UCSD-AML1 (cell line): Measurements from ENCODE around the gene EIF2S2.
"Not testable (repeated sequence)": the region's sequence is repeated elsewhere in the genome, so short reads cannot be mapped to it uniquely, and the experiment has no call there.

Experiments used
- DNase-seq: peaks from one replicate; lab custom pipeline; 2025; ENCODE audit not compliant: unreplicated experiment; lab: John Stamatoyannopoulos, UW

Gene EIF2S2

GRCh38 chr20:34111702-34112599 lies at the start of gene EIF2S2:
EIF2S2 (minus strand) TSS chr20:34112243; CDS start chr20:34112110, 133 bp downstream.
- peak; percentile 99 for DNase-seq

DNA sequence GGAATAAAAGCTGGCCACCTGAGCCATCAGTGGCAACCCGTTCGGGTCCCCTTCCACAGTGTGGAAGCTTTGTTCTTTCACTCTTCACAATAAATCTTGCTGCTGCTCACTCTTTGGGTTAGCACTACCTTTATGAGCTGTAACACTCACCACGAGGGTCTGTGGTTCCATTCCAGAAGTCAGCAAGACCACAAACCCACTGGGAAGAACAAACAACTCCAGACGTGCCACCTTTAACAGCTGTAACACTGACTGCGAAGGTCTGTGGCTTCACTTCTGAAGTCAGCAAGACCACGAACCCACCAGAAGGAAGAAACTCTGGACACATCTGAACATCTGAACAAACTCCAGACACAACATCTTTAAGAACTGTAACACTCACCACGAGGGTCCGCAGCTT lies 45.7 kb upstream of the EIF2S2 start:
- not testable (repeated sequence) for DNase-seq

- DNase-seq = no peak
These were observed 43.8 kb upstream of the EIF2S2 start for GRCh38 chr20:34155836-34156235.

- not testable (repeated sequence) for DNase-seq
These were observed 41.1 kb upstream of the EIF2S2 start for GRCh38 chr20:34153169-34153568.

- not testable (repeated sequence) for DNase-seq
These were observed 40.0 kb upstream of the EIF2S2 start for GRCh38 chr20:34152073-34152472.

DNA sequence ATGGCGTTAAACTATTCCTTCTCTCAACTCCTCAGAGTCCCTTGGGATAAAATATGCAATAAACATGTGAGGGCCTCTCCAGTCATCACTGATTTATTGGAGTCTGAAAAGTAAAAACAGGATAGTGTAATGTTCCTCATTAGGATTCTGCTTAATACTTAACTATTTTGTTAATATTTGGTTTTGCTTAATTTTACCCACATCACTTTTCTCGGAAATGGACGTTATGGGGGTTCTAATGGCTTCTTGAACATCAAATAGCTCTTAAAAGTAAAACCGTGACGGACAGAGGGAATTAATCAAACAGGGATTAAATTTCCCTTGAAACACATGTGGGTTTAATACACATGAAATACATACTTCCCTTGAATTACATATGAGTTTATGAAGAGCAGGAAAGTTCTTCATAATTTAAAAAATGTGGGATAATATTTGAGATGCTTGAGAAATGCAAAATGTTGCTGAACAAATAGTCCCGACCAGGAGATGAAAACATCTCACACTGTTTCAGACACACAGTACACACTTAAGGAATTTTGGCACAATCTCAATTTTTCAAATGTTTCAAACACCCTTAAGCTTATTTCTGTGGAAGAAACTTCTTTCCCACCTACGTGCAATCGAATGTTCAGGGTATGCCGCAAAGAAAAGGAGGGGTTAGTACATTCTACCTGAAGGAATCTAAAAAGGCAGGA lies 38.4 kb upstream of the EIF2S2 start:
- no peak for DNase-seq

GRCh38 chr20:34145280-34145819 lies 33.3 kb upstream of the EIF2S2 start:
- DNase-seq = no peak

- DNase-seq = no peak
These were observed 31.9 kb upstream of the EIF2S2 start for GRCh38 chr20:34143951-34144350.

DNA sequence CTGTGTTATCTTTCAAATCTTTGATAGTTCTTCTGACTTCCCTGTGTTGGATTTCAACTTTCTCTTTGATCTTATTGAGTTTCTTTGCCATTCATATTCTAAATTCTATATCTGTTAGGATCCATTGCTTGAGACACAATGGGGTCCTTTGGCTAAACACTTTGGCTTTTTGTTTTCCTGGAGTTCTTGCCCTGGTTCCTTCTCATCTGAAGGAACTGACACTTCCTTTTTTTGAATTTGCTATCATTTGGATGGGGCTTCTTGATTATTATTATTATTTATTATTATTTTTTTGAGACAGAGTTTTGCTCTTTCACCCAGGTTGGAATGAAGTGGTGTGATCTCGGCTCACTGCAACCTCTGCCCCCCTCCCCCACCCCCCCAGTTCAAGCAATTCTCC lies 30.1 kb upstream of the EIF2S2 start:
- no peak for DNase-seq

GRCh38 chr20:34141293-34141692 lies 29.2 kb upstream of the EIF2S2 start:
- DNase-seq = no peak

- DNase-seq = not testable (repeated sequence)
These were observed 23.7 kb upstream of the EIF2S2 start for GRCh38 chr20:34135525-34136275.

- not testable (repeated sequence) for DNase-seq
These were observed 21.4 kb upstream of the EIF2S2 start for GRCh38 chr20:34133365-34133860.

DNA sequence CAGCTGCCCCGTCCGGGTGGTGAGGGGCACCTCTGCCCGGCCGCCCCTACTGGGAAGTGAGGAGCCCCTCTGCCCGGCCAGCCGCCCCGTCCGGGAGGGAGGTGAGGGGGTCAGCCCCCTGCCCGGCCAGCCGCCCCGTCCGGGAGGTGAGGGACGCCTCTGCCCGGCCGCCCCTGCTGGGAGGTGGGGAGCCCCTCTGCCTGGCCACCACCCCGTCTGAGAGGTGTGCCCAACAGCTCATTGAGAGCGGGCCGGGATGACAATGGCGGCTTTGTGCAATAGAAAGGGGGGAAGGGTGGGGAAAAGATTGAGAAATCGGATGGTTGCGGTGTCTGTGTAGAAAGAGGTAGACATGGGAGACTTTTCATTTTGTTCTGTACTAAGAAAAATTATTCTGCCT lies 20.9 kb upstream of the EIF2S2 start:
- not testable (repeated sequence) for DNase-seq

GRCh38 chr20:34132491-34132890 lies 20.4 kb upstream of the EIF2S2 start:
- DNase-seq = not testable (repeated sequence)

GRCh38 chr20:34131491-34131890 lies 19.4 kb upstream of the EIF2S2 start:
- no peak for DNase-seq

DNA sequence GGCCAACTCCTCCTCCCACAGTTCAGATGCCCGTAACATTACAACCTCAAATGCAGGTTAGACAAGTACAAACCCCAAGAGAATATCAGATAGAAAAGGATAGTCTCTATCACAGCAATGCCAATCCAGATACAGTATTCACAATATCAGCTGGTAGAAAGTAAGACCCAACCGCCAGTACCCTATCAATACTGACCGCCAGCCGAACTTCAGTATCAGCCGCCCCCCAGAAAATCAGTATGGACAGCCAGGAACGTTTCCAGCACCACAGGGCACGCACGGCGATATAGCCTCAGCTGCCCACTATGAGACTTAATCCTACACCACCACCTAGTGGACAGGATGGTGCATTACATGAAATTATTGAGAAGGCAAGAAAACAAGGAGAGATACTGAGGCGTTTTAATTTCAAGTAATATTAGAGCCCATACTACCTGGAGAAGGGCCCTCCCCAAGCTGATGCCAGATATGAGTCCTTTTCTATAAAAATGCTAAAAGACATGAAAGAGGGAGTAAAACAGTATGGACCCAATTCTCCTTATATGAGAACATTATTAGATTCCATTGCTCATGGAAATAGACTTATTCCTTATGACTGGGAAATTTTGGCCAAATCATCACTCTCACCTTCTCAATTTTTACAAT lies 17.6 kb upstream of the EIF2S2 start:
- peak; percentile 37 for DNase-seq

DNA sequence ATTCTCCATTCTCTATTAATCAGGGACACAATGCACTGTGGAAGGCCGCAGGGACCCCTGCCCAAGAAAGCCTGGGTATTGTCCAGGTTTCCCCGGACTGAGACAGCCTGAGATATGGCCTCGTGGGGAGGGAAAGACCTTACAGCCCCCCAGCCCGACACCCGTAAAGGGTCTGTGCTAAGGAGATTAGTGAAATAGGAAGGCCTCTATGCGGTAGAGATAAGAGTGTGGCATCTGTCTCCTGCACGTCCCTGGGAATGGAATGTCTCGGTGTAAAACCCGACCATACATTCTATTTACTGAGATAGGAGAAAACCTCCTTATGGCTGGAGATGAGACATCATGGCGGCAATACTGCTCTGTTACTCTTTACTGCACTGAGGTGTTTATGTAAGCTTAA lies 15.7 kb upstream of the EIF2S2 start:
- DNase-seq = no peak

DNA sequence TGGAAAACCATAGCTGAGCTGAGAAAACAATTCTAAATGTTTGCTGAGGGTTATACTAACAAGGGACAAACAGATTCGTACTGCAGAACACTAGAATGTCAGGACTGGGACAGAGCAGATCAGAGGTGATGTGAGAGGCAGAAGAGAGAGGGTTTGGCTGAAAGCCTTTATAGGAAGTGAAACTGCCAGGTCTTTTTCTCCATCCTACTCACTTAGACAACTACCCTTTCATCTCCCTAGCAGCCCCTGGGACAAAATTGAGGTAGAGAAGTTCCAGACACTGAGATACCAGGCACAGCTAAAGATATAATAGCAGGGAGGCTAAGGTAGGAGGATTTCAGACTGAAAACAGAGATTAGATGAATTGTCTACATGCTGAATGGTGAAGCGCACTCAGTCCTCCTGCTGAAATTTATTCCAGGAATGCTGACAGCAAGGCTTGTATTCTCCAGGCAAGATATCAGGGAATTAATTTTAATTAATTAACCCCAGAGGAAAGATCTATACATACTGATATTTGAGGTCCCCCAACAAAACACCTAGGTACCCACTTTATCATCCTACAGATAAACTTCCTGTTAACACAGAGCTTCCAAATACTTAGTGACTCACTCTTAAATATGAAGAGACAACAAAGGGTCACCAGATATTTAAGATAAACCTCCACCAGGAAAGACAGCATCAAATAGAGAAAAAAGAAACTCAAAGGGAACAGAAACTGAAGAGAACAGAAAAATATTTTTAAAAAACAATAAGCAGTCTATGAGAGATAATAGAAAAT lies 12.6 kb upstream of the EIF2S2 start:
- DNase-seq = no peak

GRCh38 chr20:34123309-34123708 lies 11.3 kb upstream of the EIF2S2 start:
- no peak for DNase-seq
